Astrocyte (in vitro differentiated cells and primary cell): Measurements from ENCODE around the gene DDC.

ENCODE experiments used
- CTCF ChIP-seq: IDR thresholded peaks from 2 replicates; pipeline ENCODE4 v1.5.1; 2011; ENCODE audit warnings: low read depth, mild to moderate bottlenecking, inconsistent platforms, low read length, moderate library complexity; ENCODE audit not compliant: insufficient read depth
- EZH2 ChIP-seq: IDR thresholded peaks from 2 replicates; pipeline ENCODE4 v1.6.1; 2012; ENCODE audit warnings: mild to moderate bottlenecking, low read length, inconsistent platforms; ENCODE audit not compliant: insufficient read depth

GRCh38 chr7:50472427-50472826, 92.8 kb downstream of the DDC start:
- TF ChIP-seq CTCF (no peak), EZH2 (no peak)
